HTR-8/SVneo (cell line): Measurements from ENCODE around the gene FAM24A.
A peak's percentile ranks its signal among the peaks of the same experiment; 100 is the strongest.

Experiments used
- DNase-seq: peaks from one replicate; pipeline ENCODE4 v3.0.0; 2011; ENCODE audit warnings: low spot score, mixed read lengths; ENCODE audit not compliant: insufficient read length
- FAIRE-seq: peaks from 2 replicates; lab custom pipeline; 2011; peaks lifted over from hg19 to GRCh38; lab: Jason Lieb, UNC

The FAM24A gene

DNA sequence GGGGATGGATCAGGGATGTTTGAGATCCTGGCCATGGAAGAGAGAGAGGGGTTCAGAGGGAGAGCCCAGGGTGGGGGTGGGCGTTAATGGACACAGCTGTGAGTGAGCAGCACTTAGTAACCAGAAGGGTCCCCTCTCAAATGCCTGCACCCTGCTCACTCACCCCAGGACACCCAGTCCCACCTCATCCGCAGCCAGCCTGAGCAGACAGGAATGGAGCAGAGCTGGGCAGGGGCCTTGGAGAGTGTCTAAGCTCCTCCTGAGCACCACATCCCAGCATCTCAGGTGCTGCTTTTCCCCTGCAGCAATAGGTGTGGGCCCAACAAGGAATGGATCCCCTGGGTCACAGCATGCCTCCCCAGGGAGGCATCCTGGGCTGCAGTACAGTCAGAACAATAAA, 5.3 kb downstream of the FAM24A start:
- FAIRE-seq (no peak), DNase-seq (no peak)

- FAIRE-seq (no peak), DNase-seq (no peak)
These were observed 19.7 kb downstream of the FAM24A start for GRCh38 chr10:122930140-122930539.

DNA sequence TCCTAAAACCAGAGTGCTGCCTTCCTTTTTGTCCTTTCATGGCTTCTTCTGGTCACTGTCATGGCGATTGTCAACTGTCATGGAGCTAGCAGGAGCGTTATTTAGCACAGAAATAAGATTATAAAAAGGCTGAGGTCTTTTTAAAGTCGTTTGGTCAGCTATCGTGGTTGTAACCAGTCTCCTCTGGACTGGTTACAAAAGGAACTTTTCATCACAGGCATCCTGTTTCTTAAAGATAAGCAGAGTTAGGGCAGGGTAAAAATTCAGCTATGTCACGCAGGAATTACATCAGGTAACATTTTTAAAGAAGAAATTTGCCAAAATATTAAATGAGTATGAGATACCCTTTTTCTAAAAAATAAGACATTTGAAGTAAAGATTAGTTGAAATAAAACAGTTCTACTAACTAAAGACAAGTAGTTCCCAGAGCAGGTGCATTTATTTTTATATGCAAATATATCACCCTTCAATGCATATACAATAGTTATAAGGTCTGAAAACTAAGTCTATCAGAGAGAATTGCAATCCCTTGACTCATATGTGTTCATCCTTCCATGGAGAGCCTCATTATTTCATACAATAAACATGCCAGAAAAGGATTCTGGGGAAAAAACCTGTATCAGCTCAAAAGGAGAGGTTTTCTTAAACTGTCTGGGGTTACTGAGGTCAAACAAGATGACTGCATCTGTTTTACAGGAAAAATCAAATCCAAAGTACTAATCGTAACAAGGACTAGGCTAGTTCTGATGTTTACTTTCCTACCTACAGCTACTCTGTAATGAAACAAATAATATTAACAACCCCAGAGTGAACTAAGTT, 20.9 kb downstream of the FAM24A start:
- no peak for DNase-seq
- FAIRE-seq = no peak

DNA sequence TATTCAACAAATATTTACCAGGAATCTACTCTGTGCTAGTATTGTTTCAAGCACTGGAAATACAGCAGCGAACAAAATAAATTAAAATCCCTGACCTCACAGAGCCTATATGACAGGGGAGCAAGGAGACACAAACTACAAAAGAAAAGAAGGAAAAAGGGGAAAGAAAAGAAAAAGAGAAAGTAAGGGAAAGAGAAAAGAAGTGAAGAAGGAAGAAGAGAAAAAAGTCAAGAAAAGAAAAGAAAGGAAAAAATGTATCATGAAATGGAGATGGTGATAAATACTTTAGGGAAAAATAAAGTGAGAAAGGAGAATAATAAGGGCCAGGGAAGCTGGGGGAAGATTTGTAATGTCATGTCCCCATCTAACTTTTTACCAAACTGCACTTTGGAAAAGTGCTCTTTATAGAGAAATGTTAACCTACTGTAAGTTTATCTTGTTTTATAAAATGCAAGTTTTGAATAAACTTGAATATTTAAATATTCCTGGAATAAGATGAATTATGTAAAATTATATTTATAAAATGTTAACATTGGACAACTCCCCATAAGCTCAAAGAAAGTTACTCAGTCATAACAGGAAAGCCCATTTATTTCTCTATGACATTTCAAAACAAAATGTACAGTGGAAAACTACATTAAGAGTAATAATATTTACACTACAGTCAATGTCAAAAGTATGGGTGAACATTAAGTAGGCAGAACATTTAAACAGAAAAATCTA, 28.9 kb downstream of the FAM24A start:
- DNase-seq (no peak), FAIRE-seq (no peak)

DNA sequence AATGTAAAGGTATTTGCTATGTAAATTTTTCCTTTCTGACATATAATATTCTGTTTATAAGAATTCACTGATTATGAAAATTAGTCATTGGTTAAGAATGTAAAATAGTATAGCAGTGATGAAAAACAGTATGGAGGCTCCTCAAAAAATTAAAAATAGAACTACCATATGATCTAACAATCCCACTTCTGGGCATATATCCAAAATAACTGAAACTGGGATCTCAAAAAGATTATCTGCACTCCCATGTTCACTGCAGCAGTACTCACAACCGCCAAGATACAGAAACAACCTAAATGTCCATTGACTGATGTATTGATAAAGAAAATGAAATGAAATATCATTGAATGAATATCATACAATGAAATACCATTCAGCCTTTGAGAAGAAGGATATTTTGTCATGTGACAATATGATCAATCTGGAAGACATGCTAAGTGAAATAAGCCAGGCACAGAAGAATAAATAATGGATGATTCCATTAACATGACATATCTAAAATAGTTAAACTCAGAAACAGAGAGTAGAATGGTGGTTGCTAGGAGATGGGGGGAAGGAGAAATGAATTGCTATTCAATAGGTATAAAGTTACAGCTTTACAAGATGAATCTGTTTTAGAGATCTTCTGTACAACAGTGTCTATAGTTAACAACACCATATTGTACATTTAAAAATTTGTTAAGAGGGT, 29.6 kb downstream of the FAM24A start:
- FAIRE-seq = no peak
- DNase-seq = no peak

GRCh38 chr10:122949296-122949695, 38.9 kb downstream of the FAM24A start:
- DNase-seq = no peak
- no peak for FAIRE-seq

DNA sequence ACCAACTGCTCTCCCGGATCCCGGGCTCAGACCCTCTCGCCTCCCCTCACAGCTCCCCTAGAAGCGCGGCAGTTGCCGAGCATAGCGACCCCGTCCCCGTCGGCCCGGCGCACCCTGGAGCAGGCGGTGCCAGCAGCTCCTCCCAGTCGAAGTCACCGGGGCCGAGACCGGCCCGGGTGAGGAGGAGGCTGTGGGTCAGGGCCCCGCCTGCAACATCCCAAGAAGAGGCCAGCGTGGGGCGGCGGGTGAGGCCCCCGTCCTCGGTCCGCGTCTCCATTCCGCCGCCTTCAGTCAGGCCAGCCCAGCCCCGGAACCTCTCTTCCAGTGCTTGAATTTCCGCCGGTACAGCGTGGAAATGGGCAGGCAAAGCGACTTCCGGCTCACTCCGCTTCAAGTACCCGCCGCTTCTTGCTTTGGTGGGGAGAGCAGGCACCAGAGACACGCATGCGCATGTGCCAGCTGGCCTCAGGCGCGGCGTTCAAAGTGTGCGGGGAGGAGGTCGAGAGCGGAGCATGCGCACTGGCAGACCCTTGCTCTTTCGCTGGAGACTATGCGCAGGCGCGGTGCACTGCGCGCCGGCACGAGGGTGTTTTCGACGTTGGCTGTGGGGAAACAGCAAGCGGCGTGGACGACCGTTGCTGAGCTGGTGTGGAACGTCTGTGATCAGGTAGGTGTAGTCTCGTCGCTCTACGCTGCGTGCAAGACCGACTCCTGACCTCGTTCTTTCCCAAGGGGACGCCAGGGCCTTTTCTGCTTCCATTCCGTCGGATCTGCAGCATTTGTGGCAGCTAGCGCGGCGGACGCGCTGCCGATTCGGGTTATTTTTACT, 43.7 kb downstream of the FAM24A start, which contains the start of gene C10orf88:
Gene C10orf88 (minus strand): TSS at position 326 of the 829 bp plus-strand sequence. CDS start 49 bp downstream, at position 277.
- DNase-seq (peak; percentile 94), FAIRE-seq (peak; percentile 82)

- DNase-seq = no peak
- no peak for FAIRE-seq
These were observed 44.3 kb downstream of the FAM24A start for GRCh38 chr10:122954731-122955050.

DNA sequence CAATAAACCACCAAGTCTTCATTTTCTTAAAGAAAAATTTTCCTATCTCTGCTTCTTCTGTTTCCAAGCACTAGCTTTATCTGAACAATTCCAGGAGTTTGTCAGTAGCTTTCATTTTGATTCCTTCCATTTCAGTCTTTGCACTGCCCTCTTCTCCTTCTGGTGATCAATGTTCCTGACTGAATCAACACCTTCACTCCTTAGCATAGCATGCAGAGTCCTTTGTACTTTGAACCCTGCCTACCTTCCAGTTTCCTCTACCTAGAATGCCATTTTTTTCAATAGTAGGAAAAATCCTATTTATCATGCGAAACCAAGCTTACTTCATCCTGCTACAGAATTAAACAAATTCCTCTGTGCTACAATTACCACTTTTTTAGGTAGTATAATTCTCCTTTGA, 45.5 kb downstream of the FAM24A start:
- DNase-seq = no peak
- no peak for FAIRE-seq

GRCh38 chr10:122957474-122957873, 47.1 kb downstream of the FAM24A start:
- FAIRE-seq = no peak
- DNase-seq = no peak

GRCh38 chr10:122962405-122962804, 52.0 kb downstream of the FAM24A start:
- no peak for FAIRE-seq
- no peak for DNase-seq
